ENCODE data around the gene RAB6B.

RAB6B gene

GRCh38 chr3:133884054-133884886, 11.4 kb downstream of the RAB6B start:
- H3K27me3 ChIP-seq (ENCODE audit: insufficient read depth, poor library complexity, severe bottlenecking) = no peaks in the 10 kb centered on the region
- H3K4me3 ChIP-seq (ENCODE audit: severe bottlenecking) = no peak overlapping the region
- no peaks in the 10 kb centered on the region for H3K36me3 ChIP-seq (ENCODE audit: low read depth)
- no peak for TF ChIP-seq CTCF (IDR thresholded peaks at IDR 0.05; ENCODE audit: poor library complexity, severe bottlenecking)
- H3K27ac ChIP-seq (ENCODE audit: poor library complexity, severe bottlenecking) = no peak overlapping the region
- DNase-seq (ENCODE audit: low spot score) (no peak), ATAC-seq (ENCODE audit: low read depth) (no peak)
- no peaks in the 10 kb centered on the region for H3K4me1 ChIP-seq (ENCODE audit: insufficient read depth, poor library complexity, severe bottlenecking)
- no peaks in the 10 kb centered on the region for H3K9me3 ChIP-seq (ENCODE audit: severe bottlenecking)

GRCh38 chr3:133883641-133884040, 12.0 kb downstream of the RAB6B start:
- Histone ChIP-seq H3K36me3 (ENCODE audit: low read depth) (no peaks in the 10 kb centered on the region), H3K27ac (ENCODE audit: poor library complexity, severe bottlenecking) (no peak overlapping the region), H3K4me3 (ENCODE audit: severe bottlenecking) (no peak overlapping the region), H3K9me3 (ENCODE audit: severe bottlenecking) (no peaks in the 10 kb centered on the region), H3K4me1 (ENCODE audit: insufficient read depth, poor library complexity, severe bottlenecking) (no peaks in the 10 kb centered on the region), H3K27me3 (ENCODE audit: insufficient read depth, poor library complexity, severe bottlenecking) (no peaks in the 10 kb centered on the region)
- ATAC-seq (ENCODE audit: low read depth) (no peak), DNase-seq (ENCODE audit: low spot score) (no peak)
- no peak for TF ChIP-seq CTCF (IDR thresholded peaks at IDR 0.05; ENCODE audit: poor library complexity, severe bottlenecking)

- H3K4me3 ChIP-seq (ENCODE audit: severe bottlenecking) = no peak overlapping the region
- ATAC-seq (ENCODE audit: low read depth) (no peak), DNase-seq (ENCODE audit: low spot score) (no peak)
- H3K4me1 ChIP-seq (ENCODE audit: insufficient read depth, poor library complexity, severe bottlenecking) = no peaks in the 10 kb centered on the region
- TF ChIP-seq CTCF (IDR thresholded peaks at IDR 0.05; ENCODE audit: poor library complexity, severe bottlenecking) = no peak
- H3K27me3 ChIP-seq (ENCODE audit: insufficient read depth, poor library complexity, severe bottlenecking) = no peaks in the 10 kb centered on the region
- no peaks in the 10 kb centered on the region for H3K9me3 ChIP-seq (ENCODE audit: severe bottlenecking)
- H3K36me3 ChIP-seq (ENCODE audit: low read depth) = no peaks in the 10 kb centered on the region
- no peak overlapping the region for H3K27ac ChIP-seq (ENCODE audit: poor library complexity, severe bottlenecking)
Observed at GRCh38 chr3:133882986-133883586, 12.6 kb downstream of the RAB6B start.

- H3K27me3 ChIP-seq (ENCODE audit: insufficient read depth, poor library complexity, severe bottlenecking) = no peaks in the 10 kb centered on the region
- DNase-seq (ENCODE audit: low spot score) (no peak), ATAC-seq (ENCODE audit: low read depth) (no peak)
- TF ChIP-seq CTCF (IDR thresholded peaks at IDR 0.05; ENCODE audit: poor library complexity, severe bottlenecking) = no peak
- H3K4me1 ChIP-seq (ENCODE audit: insufficient read depth, poor library complexity, severe bottlenecking) = no peaks in the 10 kb centered on the region
- H3K36me3 ChIP-seq (ENCODE audit: low read depth) = no peaks in the 10 kb centered on the region
- H3K27ac ChIP-seq (ENCODE audit: poor library complexity, severe bottlenecking) = no peak overlapping the region
- H3K4me3 ChIP-seq (ENCODE audit: severe bottlenecking) = no peak overlapping the region
- no peaks in the 10 kb centered on the region for H3K9me3 ChIP-seq (ENCODE audit: severe bottlenecking)
Observed at GRCh38 chr3:133881939-133882825, 13.5 kb downstream of the RAB6B start.
